ENCODE measurements around the gene NME9.

NME9 gene

DNA sequence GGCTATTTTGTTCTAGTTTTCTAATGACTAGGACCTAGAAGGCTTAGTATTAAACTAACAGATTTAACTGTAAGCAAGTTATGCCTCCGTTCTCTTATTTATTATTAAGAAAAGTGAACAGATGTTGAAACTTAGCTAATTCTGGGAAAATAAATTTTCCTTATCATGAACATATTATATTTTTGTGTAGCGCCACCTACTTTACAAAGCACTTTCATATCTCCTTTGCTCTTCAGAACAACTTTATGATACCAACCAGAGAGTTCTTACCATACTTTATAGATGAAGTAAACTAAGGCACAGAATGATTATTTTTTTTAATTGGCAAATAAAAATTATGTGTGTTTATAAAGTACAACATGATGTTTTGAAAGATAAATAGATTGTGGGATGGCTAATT, 59.4 kb downstream of the NME9 start:
- DNase-seq, result no peak

DNA sequence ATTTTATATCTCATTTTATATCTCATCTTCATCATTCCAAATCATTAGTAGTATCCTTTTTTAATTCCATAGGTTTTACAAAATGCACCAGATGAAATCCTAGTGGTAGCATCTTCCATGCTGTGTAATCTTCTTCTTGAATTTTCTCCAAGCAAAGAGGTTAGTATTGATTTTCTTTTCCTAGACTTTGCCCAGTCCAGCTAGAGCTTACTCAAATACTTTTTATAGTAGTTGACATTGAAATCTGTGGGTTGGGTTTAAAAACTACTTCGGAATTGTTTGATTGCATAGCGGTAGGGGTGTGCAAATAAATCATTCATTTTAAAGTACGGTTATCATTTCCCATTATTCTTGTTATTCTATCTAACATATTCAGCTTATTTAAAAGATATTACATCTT, 62.6 kb downstream of the NME9 start:
- DNase-seq, result no peak

DNA sequence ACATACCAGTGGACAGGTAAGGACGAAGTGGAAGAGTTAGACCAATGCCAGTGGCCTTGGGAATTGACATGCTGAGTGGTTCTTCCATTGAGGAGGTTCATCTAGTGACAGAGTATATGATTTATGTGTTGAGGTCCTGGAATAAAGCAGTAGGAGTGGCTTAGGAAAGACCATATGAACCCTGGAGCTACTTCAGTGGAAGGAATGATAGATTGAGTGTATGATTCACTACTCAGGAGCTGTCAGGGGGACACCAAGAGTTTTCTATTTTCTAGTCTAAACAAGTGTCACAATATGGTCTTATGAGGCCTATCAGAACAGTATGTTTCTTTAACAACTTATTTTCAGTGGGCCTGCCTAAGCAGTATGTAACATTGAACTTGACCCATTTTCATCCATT, 63.9 kb downstream of the NME9 start:
- no peak for DNase-seq

DNA sequence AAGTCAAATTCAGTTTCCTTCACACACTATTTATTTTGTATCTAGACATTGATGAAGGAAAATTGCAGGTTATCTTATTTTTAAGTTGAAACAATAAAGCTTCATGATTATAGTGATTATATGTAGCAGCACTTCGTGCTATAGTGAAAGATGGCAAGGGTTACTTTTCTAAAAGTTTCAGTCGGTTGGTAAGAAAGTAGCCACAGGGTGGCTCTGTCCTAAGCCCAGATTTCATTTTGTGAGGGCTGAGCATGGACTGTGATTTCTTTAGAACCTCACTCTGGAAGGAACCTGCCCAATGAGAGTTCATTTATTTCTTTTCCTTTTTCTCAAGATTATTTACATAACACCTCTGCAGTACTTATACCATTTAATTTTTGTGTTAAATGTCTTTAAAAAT, 66.5 kb downstream of the NME9 start:
- no peak for DNase-seq

DNA sequence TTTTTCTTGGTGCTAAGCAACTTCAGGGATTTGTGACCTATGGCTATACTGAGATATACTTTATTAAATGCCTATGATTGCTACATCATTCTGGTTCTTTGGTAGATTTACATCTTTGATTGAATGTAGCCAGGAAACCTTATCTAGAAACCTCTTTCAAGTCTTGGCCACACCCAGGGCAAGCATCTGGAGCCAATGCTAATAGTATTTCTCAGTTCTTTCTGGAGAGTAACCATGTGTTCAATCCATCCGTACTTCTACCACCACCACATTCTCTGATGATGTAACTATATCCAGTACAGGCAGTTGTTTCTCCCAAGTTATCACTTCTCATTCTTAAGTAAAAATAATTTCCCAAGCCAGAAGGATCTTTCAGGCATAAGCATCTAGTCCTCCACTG, 69.0 kb downstream of the NME9 start:
- DNase-seq, result no peak

DNA sequence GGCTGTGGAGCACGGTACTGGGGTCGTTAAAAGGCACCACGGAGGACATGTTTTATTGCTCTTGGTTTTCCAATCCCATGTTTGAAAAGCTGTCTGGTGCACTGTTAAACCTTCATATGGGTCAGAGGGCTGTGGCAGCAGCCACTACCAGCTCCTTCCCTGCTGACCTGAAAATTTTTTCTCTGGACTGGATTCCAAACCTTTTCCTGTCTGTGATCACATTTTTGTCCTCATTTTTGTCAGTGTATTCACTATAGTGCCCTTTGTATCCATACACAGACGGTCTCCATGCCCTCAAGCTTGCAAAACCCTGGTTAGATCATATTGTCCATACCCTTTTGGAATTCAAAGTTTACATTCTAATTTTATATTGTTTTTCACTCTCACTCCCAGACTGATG, 70.5 kb downstream of the NME9 start:
- DNase-seq, result no peak

DNA sequence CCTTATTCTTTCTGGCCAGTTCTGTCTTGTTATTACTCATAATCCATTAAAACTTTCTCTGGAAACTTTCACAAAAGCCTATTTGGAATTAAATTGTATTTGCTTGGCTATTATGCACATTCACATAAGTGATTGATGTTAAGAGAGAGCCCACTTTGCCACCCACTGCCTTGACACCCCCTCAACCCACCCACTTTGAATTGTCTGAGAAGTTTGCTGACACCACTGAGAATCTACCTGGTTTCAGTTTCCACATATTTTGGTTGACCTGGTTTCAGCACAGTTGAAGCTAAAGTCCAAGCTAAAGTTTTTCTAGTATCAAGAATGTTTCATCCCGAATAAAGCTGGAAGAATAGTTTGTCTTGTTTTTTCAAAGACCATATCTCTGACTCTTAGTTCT, 71.7 kb downstream of the NME9 start:
- DNase-seq, result no peak

DNA sequence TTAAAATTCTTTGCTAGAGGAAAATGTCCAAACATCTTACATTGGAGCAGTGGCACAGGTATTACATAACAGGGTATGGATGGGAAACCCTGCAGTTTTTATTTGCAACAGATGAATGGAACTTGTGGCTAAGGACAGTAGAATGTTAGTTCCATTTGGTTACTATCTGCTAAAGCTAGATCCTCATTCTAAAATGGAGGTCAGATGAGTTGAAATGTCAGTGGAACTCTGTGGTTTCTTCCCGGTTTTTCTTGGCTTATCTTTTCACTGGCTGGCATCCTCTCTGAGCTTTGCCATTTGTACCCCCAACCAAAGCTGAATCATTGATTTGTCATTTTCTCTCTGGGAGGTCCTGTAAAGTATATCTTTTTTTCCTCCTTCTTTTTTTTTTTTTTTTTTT, 73.6 kb downstream of the NME9 start:
- no peak for DNase-seq

DNA sequence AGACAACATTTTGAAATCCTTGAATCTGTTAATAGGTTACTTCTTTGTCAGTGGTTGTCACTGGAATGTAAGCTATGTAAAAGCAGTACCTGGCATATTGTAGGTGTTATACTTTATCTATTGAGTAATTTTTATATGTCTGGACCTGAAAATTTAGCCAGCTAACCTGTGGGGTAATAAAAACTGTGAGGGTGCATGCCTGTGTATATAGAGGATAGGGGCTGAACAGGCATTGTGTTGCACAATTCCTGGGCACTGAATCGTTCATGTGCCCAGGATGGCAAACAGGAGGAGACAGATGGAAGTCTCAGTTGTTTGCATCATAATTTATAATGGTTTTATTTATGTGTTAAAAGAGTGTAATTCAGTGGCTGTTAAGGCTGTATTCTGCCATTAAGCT, 75.4 kb downstream of the NME9 start:
- DNase-seq, result no peak

DNA sequence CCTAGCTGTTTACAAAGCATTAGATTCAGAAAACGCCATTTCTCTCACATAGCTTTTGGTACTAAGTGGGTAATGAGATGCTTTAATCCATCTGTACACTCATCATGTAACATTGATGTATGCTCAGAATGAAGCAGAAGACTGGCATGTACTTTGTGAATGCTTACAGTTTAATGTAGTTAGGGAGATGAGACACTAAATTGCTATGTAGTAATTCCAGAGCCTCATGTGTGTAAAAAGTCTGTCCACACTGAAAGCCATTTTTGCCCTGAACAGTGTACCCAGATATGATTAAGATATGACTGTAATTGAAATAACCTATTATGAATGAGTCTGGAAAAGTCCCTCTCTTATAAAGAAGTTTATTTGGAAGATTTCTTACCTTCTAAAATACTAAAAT, 76.0 kb downstream of the NME9 start:
- DNase-seq, result no peak
